H1 (cell line): ENCODE results near the gene KDM6A.

Source experiments
- HDAC2 ChIP-seq, 2 experiments: fragments of 300-600 bp in 1 of 2; sonication (generic) in 1 of 2; IDR thresholded peaks; 2 replicates each; pipeline ENCODE4 v1.6.1; 2011 to 2012; ENCODE audit warnings: low read depth in 2 of 2, low read length in 2 of 2, mild to moderate bottlenecking in 2 of 2, moderate library complexity in 2 of 2, borderline replicate concordance in 1 of 2, inconsistent platforms in 1 of 2
- HDAC6 ChIP-seq: IDR thresholded peaks from one replicate; pipeline ENCODE4 v1.7.1; 2012; ENCODE audit warnings: low read depth, mild to moderate bottlenecking, inconsistent platforms, low read length, moderate library complexity
- POLR2AphosphoS5 ChIP-seq: IDR thresholded peaks from 2 replicates; pipeline ENCODE4 v1.6.1; 2011; ENCODE audit warnings: low read depth, low read length
- SP2 ChIP-seq: IDR thresholded peaks from 2 replicates; pipeline ENCODE4 v1.6.1; 2012; ENCODE audit warnings: mild to moderate bottlenecking, low read length, inconsistent platforms
- TF ChIP-seq, protein P1 (sequence below): IDR thresholded peaks from 2 replicates; pipeline ENCODE4 v1.6.1; 2012; ENCODE audit warnings: inconsistent platforms

DNA sequence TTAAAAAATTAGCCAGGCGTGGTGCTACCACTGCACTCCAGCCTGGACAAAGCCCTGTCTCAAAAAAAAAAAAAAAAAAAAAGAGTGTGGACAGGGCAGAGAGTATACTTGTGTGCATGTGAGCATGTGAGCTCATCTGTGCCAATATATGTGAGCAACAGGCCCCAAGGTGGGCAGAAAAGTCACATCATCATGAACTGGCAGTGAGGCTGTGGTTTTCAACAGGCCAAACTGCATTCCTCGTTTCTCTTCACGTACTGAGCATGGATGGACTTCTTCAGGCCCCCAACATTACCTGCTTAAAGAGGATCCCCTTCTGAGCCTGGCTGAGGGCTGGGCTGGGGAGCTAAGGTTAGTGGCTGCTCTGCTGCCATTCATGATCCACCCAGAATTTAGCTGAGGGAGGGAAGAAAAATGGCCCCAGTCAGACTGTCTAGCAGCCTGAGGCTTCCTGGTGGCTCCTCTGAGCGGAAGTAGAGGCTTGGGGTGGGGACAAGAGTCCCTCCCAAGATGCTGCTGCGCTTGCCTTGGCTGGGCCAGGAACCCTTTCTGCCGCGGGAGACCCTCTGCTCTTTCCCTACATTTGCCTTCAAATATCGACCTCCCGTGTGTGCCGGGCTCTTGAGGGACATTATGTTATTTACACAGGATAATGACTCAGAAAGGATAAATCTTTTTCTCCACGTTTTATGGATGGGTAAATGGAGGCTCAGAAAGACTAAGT is 272.7 kb downstream of the KDM6A start:
- TF ChIP-seq POLR2AphosphoS5: no peak
- TF ChIP-seq HDAC2 (IDR thresholded peaks at IDR 0.05; ENCODE audit: borderline replicate concordance in 1 of 2, low read depth in 2 of 2, low read length in 2 of 2): no peak
- TF ChIP-seq, protein P1, sequence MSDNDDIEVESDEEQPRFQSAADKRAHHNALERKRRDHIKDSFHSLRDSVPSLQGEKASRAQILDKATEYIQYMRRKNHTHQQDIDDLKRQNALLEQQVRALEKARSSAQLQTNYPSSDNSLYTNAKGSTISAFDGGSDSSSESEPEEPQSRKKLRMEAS: no peak
- no peak for TF ChIP-seq HDAC6
- TF ChIP-seq SP2: no peak
